ENCODE results near the gene LRRC14B. TPM values are rescaled to one million over a fixed set of nuclear protein-coding genes. Genes with fewer than 3 reads are reported as not detected.

The LRRC14B gene
- total RNA-seq, 1 experiment from 2014 or later: not detected

DNA sequence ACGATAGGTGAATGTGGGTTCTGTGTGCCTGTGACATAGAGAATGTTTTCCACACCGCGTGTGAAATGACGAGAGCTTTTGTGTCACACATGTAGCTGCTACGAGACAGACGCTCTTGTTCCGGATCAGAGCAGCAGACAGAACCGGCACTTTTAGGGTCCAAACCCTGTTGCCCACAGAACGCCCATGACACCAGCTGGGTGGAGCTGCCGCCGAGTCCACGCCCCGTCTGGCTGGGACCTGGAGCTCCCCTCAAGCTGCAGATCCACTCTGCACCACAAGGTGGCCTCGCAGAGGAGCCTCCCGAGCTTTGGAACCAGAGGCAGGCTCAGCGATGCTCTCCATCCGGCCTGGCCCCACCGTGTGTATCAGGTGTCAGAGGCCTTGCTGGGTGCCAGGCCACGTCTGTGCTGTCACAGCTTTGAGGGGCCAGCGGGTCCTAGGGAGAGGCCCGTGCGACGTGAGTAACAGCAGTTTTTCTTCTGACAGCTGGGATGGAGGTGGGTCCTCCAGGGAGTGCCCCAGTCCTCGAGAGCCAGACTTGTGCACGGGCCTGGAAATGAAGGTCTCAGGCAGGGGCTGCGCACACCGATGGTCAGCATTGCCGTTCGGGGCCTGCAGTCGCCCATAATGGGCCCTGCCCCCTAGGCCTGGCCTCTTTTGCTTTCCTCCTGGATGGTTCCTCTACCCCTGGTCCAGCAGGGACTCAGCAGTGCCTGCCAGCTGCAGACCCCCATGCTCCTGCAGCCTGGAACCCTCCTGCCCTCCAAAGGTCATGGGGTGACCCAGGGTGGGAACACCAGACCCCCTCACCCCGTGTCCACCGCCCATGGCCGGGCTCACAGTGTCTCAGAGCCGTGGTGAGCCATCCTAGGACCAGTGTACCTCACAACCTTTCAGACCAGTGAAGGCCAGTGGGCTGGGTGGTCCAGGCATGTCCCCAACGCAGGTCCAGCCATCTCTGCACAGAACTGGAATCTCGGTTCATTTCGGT, 2.5 kb upstream of the LRRC14B start:
- intact Hi-C loops (cut with micrococcal nuclease; ENCODE audit: unreplicated experiment): no loop called here

DNA sequence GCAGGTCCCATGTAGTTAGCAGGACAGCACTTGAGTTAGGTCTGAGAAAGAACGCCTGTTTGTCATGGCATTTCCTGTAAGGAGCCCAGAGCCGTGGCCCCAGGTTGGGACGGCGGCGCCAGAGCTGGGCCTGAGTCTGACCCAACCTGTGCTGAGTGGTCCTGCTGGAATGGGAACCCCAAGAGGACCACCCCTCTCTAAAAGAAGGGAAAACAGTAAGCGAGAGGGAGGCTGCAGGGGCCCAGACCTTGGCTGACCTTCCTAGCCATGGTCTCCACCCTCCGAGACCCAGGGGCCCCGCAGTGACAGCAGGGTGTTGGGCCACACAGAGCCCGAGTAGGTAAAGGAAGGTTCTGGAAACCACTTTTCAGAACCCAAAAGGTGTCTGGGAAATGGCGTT, 1.8 kb upstream of the LRRC14B start:
- Mint-ChIP-seq H3K4me3 (ENCODE audit: low read depth, unreplicated experiment) (no peak overlapping the region), H3K36me3 (ENCODE audit: insufficient read depth, unreplicated experiment) (no peaks in the 10 kb centered on the region), H3K27ac (ENCODE audit: unreplicated experiment) (no peak overlapping the region), H3K4me1 (ENCODE audit: low read depth, unreplicated experiment) (peaks cover 9% of the 10 kb centered on the region), H3K9me3 (ENCODE audit: low read depth, unreplicated experiment) (no peaks in the 10 kb centered on the region), H3K27me3 (ENCODE audit: unreplicated experiment) (peaks cover 27% of the 10 kb centered on the region)
- no peak for DNase-seq
- CTCF ChIA-PET: no interaction called here
- no TSS peak for BruUV-seq (replicated peaks)
- intact Hi-C loops (cut with micrococcal nuclease; ENCODE audit: unreplicated experiment): no loop called here
- TF ChIP-seq, protein P1, sequence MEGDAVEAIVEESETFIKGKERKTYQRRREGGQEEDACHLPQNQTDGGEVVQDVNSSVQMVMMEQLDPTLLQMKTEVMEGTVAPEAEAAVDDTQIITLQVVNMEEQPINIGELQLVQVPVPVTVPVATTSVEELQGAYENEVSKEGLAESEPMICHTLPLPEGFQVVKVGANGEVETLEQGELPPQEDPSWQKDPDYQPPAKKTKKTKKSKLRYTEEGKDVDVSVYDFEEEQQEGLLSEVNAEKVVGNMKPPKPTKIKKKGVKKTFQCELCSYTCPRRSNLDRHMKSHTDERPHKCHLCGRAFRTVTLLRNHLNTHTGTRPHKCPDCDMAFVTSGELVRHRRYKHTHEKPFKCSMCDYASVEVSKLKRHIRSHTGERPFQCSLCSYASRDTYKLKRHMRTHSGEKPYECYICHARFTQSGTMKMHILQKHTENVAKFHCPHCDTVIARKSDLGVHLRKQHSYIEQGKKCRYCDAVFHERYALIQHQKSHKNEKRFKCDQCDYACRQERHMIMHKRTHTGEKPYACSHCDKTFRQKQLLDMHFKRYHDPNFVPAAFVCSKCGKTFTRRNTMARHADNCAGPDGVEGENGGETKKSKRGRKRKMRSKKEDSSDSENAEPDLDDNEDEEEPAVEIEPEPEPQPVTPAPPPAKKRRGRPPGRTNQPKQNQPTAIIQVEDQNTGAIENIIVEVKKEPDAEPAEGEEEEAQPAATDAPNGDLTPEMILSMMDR (IDR thresholded peaks at IDR 0.05; ENCODE audit: unreplicated experiment): no peak

More for the DNA sequence above, 2.5 kb upstream of the LRRC14B start:
- TF ChIP-seq, protein P1 (IDR thresholded peaks at IDR 0.05; ENCODE audit: unreplicated experiment): peak; percentile 90
- no peaks in the 10 kb centered on the region for H3K36me3 Mint-ChIP-seq (ENCODE audit: insufficient read depth, unreplicated experiment)
- H3K27me3 Mint-ChIP-seq (ENCODE audit: unreplicated experiment): peaks cover 34% of the 10 kb centered on the region
- peaks cover 9% of the 10 kb centered on the region for H3K4me1 Mint-ChIP-seq (ENCODE audit: low read depth, unreplicated experiment)
- CTCF ChIA-PET: interaction anchor here (0.5 to 1.1 kb wide), 7 partner anchors 14 to 423 kb away, joined by 3 to 11 read pairs (median 4); partner anchors contain the start of genes CCDC127, CEP72, PDCD6 and SDHA
- H3K27ac Mint-ChIP-seq (ENCODE audit: unreplicated experiment): no peak overlapping the region
- DNase-seq: peak; percentile 91
- no TSS peak for BruUV-seq (replicated peaks)
- peak overlapping the region; percentile 56 for H3K4me3 Mint-ChIP-seq (ENCODE audit: low read depth, unreplicated experiment)
- H3K9me3 Mint-ChIP-seq (ENCODE audit: low read depth, unreplicated experiment): no peaks in the 10 kb centered on the region

DNA sequence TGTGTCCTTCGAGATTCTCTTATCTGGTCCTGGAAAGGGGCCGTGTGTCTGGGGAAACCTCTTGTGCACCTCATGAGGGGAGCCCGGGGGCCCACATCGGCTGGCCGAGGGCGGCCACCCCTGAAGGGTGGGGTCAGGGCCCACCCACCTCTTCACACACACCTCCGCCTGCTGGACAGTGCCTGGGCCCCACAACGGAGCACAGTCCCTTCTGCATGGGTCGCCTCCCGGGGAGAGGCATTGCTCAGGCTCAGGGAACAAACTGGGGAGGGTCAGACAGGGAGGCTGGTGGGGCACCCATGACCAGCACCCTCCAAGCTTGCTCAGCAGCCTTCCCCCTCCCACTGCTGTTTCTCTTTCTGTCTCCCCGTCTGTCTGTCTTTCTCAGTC, 1.3 kb upstream of the LRRC14B start:
- H3K4me1 Mint-ChIP-seq (ENCODE audit: low read depth, unreplicated experiment): peaks cover 9% of the 10 kb centered on the region
- DNase-seq: no peak
- H3K36me3 Mint-ChIP-seq (ENCODE audit: insufficient read depth, unreplicated experiment): no peaks in the 10 kb centered on the region
- TF ChIP-seq, protein P1 (IDR thresholded peaks at IDR 0.05; ENCODE audit: unreplicated experiment): no peak
- no peak overlapping the region for H3K27ac Mint-ChIP-seq (ENCODE audit: unreplicated experiment)
- H3K4me3 Mint-ChIP-seq (ENCODE audit: low read depth, unreplicated experiment): no peak overlapping the region
- H3K27me3 Mint-ChIP-seq (ENCODE audit: unreplicated experiment): peaks cover 22% of the 10 kb centered on the region
- CTCF ChIA-PET: no interaction called here
- H3K9me3 Mint-ChIP-seq (ENCODE audit: low read depth, unreplicated experiment): no peaks in the 10 kb centered on the region
- no TSS peak for BruUV-seq (replicated peaks)
- intact Hi-C loops (cut with micrococcal nuclease; ENCODE audit: unreplicated experiment): no loop called here

DNA sequence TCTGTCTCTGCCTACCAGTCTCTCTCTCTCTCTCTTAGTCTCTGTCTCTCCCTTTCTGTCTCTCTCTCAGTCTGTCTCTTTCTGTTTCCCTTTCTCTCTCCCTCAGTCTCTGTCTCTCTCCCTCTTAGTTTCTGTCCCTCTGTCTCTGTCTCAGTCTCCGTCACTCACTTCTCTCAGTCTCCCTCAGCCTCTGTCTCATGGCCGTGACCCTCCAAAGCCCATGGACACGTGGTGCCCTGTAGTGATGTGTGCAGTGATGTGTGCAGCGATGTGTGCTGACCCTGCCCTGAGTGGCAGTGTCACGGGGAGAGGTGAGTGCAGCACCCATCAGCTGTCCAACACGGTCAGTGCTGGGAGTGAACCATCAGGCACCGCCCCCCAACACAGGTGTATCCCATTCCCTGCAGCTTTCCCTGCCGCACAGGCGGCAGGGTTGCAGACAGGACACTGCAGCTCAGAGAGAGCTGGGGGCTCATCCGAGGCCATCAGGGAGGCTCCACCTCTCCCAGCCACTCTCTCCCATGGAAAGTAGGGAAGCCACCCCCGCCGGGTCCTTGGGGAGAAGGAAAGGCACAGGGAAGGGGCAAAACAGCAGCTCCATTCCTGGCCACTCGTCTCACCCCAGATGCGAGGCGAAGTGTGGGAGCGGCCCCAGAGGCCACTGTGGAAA, 794 bp upstream of the LRRC14B start:
- Mint-ChIP-seq H3K36me3 (ENCODE audit: insufficient read depth, unreplicated experiment) (no peaks in the 10 kb centered on the region), H3K27me3 (ENCODE audit: unreplicated experiment) (peaks cover 17% of the 10 kb centered on the region), H3K27ac (ENCODE audit: unreplicated experiment) (no peak overlapping the region), H3K9me3 (ENCODE audit: low read depth, unreplicated experiment) (no peaks in the 10 kb centered on the region), H3K4me1 (ENCODE audit: low read depth, unreplicated experiment) (peaks cover 9% of the 10 kb centered on the region), H3K4me3 (ENCODE audit: low read depth, unreplicated experiment) (no peak overlapping the region)
- DNase-seq: no peak
- intact Hi-C loops (cut with micrococcal nuclease; ENCODE audit: unreplicated experiment): no loop called here
- CTCF ChIA-PET: no interaction called here
- no TSS peak for BruUV-seq (replicated peaks)
- TF ChIP-seq, protein P1 (IDR thresholded peaks at IDR 0.05; ENCODE audit: unreplicated experiment): no peak
